Mucosa of rectum (tissue), 2 donors: ENCODE measurements around the gene RNF144A.

Experiments
- H3K27ac ChIP-seq, 2 donors: one replicate each; pipeline ENCODE4 v1.7.0; 2013; ENCODE audit warnings: inconsistent platforms in 2 of 2, low read depth in 2 of 2, low read length in 2 of 2
- H3K27me3 ChIP-seq, 2 donors: one replicate each; pipeline ENCODE4 v1.7.0; 2013; ENCODE audit warnings: low read length in 2 of 2; ENCODE audit not compliant: control insufficient read depth in 2 of 2, insufficient read depth in 2 of 2
- H3K36me3 ChIP-seq, 2 donors: one replicate each; pipeline ENCODE4 v1.7.0; 2013; ENCODE audit warnings: low read length in 2 of 2; ENCODE audit not compliant: control insufficient read depth in 2 of 2, insufficient read depth in 2 of 2
- H3K4me1 ChIP-seq, 2 donors: one replicate each; pipeline ENCODE4 v1.7.0; 2013; ENCODE audit warnings: low read length in 2 of 2, mild to moderate bottlenecking in 1 of 2; ENCODE audit not compliant: control insufficient read depth in 2 of 2, insufficient read depth in 2 of 2
- H3K4me3 ChIP-seq, 2 donors: one replicate each; pipeline ENCODE4 v1.7.0; 2013; ENCODE audit warnings: low read length in 2 of 2
- H3K9ac ChIP-seq, 2 donors: one replicate each; pipeline ENCODE4 v1.7.0; 2013; ENCODE audit warnings: low read length in 2 of 2, low read depth in 1 of 2, mild to moderate bottlenecking in 1 of 2
- H3K9me3 ChIP-seq, 2 donors: one replicate each; pipeline ENCODE4 v1.7.0; 2013; ENCODE audit warnings: low read length in 2 of 2; ENCODE audit not compliant: control insufficient read depth in 2 of 2
- donor health status: healthy.
- donor health status: Normal muscosa, but diverticular disease.

Gene RNF144A

DNA sequence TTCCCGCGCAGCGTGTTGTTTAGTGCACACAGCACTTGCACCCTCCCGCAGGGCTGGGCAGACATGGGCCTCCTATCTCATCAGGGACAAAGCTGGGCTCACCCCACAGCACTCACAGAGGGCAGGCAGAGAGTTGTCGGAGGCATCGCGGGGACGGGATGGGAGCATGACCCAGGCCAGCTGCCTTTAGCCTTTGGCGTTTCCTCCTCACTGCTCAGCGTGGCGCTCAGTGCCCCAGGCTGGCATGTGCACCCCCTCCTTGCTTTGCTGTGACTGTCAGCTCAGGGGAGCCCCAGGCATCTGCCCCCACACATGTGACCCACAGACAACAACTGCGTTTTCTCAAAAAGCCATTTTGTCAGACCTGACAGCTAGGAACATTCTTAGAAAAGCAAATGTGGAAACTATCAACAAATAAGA lies 101.1 kb downstream of the RNF144A start:
- Histone ChIP-seq H3K27me3 (no peaks in the 10 kb centered on the region), H3K9me3 (no peaks in the 10 kb centered on the region), H3K4me1 (no peaks in the 10 kb centered on the region), H3K9ac (no peak overlapping the region), H3K4me3 (no peak overlapping the region), H3K27ac (no peak overlapping the region), H3K36me3 (peaks cover 5 to 6% of the 10 kb centered on the region in 2 donors)

DNA sequence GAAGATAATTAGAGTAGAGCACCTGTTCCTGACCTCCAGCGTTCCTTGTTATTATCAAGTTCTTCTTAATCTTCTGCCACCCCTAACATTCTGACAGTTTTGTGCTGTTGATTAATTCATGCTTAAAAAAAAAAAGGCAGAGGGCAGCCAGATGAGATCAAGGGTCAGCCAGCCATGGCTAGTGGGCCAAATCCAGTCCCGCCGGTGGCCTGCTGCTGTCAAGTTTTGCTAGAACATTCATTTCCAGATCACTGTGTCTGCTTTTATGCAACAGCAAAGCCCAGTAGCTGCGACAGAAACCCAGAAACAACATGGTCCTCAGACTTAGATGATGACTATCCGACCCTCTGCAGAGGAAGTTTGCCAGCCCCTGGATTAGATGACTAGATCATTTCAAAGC lies 101.6 kb downstream of the RNF144A start:
- Histone ChIP-seq H3K27ac (no peak overlapping the region), H3K4me1 (no peaks in the 10 kb centered on the region), H3K9me3 (no peaks in the 10 kb centered on the region), H3K36me3 (peaks cover 5 to 6% of the 10 kb centered on the region in 2 donors), H3K27me3 (no peaks in the 10 kb centered on the region), H3K4me3 (no peak overlapping the region), H3K9ac (no peak overlapping the region)

DNA sequence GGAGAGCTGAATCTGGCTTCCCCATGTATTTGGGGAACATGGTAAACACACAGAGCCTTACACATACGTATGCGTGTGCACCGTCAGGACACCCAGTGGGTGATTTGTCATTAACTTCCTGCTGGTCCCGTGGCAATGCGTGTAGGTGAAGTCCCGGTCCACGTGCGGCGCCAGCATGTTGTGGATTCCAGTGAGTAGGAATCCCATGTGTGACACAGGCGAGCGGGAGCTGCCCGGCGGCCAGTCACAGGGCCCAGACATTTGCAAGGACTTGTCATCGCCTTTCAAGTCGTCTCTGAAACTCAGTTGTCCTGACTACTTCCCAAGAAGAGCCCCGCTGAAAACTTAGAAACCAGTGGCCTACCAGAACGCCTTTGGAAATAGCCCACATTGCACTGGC lies 102.0 kb downstream of the RNF144A start:
- H3K9me3 ChIP-seq: no peaks in the 10 kb centered on the region
- H3K27me3 ChIP-seq: no peaks in the 10 kb centered on the region
- no peak overlapping the region for H3K4me3 ChIP-seq
- H3K27ac ChIP-seq: no peak overlapping the region
- H3K9ac ChIP-seq: no peak overlapping the region
- peaks cover 5 to 6% of the 10 kb centered on the region in 2 donors for H3K36me3 ChIP-seq
- H3K4me1 ChIP-seq: no peaks in the 10 kb centered on the region

DNA sequence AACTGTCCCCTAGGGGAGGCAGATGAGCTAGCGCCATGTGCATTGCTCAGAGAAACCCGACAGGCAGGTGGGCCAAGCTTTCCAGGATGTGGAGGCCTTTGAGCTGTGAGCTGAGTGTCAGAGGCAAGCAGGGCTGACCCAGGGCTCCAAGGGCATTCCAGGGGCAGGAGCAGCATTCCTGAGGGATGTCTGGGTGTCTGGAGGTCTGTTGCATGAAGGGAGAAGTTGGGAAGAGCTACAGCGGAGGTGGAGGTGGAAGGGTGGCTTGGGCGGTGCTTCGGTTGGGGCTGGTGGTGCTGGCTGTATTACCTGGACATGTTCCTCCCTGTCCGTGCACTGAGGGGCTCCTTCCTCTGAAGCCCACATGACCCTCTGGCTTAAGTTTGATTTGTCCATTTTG lies 102.8 kb downstream of the RNF144A start:
- no peaks in the 10 kb centered on the region for H3K9me3 ChIP-seq
- H3K27me3 ChIP-seq: no peaks in the 10 kb centered on the region
- H3K9ac ChIP-seq: no peak overlapping the region
- H3K4me3 ChIP-seq: no peak overlapping the region
- no peaks in the 10 kb centered on the region for H3K4me1 ChIP-seq
- H3K36me3 ChIP-seq: peaks cover 5 to 11% of the 10 kb centered on the region in 2 donors
- no peak overlapping the region for H3K27ac ChIP-seq

DNA sequence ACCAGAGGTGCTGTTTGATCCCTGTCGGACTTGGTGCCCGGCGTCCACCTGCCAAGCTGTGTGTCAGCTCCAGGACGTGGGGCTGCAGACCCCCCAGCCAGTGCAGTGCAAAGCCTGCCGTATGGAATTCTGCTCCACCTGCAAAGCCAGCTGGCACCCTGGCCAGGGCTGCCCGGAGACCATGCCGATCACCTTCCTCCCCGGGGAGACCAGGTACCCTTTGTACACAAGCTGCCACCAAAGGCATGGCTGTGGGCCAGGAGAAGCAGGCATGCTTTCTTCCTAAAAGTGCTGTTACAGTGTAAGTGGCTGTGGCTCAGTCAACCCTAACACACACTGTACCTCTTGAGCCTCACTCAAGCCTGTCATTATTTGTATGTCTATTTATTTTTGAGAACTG lies 103.3 kb downstream of the RNF144A start:
- no peak overlapping the region for H3K27ac ChIP-seq
- peaks cover 5 to 11% of the 10 kb centered on the region in 2 donors for H3K36me3 ChIP-seq
- no peaks in the 10 kb centered on the region for H3K27me3 ChIP-seq
- H3K9me3 ChIP-seq: no peaks in the 10 kb centered on the region
- H3K4me1 ChIP-seq: no peaks in the 10 kb centered on the region
- no peak overlapping the region for H3K4me3 ChIP-seq
- no peak overlapping the region for H3K9ac ChIP-seq

DNA sequence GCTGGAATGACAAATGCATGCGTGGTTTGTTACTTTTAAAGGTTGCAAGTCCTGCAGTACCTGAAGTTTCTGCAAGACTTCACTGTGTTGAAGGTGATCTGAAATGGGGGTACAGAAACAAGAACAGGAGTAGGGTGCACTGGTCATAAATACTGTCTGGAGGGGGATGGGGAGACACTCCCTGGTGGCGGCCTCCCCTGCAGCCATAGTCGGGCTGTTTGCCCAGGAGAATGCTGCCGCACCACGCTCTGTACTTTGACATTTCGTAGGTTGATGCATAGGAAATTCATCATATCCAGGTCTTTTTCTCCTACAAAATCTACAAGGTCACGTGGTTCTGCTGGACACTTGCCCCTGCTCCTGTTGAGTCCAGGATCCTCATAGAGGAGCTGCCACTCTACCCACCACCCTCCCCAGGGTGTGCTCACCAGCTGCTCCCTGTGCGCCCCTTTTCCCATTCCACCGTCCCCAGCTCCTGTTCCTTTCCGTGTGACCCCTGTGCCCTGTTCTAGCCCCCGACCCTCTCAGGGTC lies 103.8 kb downstream of the RNF144A start:
- H3K9ac ChIP-seq: no peak overlapping the region
- H3K36me3 ChIP-seq: peaks cover 5 to 11% of the 10 kb centered on the region in 2 donors
- no peaks in the 10 kb centered on the region for H3K27me3 ChIP-seq
- no peaks in the 10 kb centered on the region for H3K4me1 ChIP-seq
- H3K27ac ChIP-seq: no peak overlapping the region
- H3K4me3 ChIP-seq: no peak overlapping the region
- H3K9me3 ChIP-seq: no peaks in the 10 kb centered on the region

DNA sequence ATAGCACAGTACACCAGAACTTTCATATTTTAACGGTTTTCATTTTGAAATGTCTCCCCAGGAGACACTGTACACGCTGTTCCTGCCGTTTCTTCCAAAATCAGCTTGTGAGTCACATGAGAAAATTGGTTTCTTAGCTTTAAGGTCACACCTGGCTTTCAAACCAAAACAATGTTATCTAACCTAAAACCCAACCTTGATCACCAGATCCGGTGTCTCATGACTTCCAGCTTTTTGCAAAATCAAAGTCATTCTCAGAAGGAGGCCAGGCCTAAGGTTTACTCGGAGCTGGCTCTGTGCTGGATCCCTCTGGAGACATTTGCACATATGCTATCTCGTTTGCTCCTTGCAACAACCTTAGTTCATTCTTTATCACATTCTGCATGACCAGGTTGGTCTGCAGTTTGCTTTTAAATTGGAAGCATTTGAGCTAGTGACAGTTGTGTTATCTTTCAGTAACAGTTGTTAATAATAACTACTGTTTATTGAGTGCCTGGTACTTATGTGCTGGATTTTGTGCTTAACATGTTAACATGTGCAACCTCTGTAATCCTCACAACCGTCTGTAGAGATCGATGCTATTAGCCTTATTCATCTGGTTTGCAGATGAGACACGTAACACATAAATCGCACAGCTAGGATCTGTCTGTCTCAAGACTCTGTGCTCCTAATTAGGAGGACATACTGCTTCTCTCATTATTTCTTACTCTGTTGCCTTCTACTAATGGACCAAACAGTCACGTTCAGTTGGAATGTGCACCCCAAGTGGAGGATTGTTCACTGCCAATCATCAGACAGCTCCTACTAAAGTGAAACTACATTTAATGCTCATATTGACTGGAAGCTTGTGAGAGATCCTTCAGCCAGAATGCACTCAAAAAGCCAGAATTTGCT lies 105.5 kb downstream of the RNF144A start:
- no peak overlapping the region for H3K4me3 ChIP-seq
- H3K27ac ChIP-seq: no peak overlapping the region
- H3K27me3 ChIP-seq: no peaks in the 10 kb centered on the region
- H3K9me3 ChIP-seq: no peaks in the 10 kb centered on the region
- no peak overlapping the region for H3K9ac ChIP-seq
- peaks cover 5 to 11% of the 10 kb centered on the region in 2 donors for H3K36me3 ChIP-seq
- no peaks in the 10 kb centered on the region for H3K4me1 ChIP-seq

DNA sequence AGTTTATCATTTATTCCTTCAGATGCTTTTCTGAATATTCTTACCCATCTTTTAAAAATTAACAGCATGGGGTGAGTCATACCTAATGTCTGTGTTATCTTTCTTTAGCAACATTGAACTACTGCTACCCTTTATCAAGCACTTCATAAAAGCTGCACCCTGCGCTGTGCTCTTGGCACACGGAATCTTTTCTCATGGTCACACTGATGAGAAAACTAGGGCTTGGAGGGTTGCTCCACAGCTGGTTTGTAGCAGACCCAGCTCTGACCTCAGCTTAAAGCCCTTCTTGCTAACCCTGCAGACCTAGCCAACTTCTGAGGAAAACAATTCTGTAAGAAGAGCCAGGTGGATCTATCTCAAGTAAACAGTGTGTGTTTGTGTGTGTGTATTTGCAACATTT lies 106.3 kb downstream of the RNF144A start:
- Histone ChIP-seq H3K27me3 (no peaks in the 10 kb centered on the region), H3K4me1 (no peaks in the 10 kb centered on the region), H3K27ac (no peak overlapping the region), H3K9ac (no peak overlapping the region), H3K9me3 (no peaks in the 10 kb centered on the region), H3K4me3 (no peak overlapping the region), H3K36me3 (peaks cover 5 to 11% of the 10 kb centered on the region in 2 donors)

DNA sequence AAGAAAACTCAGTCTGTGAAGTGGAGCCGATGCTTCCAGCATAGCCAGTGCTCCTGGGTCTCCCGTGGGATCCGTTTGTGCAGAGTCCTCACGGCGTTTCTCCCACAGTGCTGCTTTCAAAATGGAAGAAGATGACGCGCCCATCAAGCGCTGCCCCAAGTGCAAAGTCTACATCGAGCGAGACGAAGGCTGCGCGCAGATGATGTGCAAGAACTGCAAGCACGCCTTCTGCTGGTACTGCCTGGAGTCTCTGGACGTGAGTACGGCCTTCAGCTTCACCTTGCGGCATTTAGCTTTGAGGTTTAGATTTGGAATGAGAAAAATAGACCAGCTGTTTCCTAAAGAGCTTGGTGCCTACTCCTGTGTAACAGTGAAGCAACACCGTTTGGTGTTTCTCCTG lies 107.0 kb downstream of the RNF144A start:
- Histone ChIP-seq H3K9ac (no peak overlapping the region), H3K9me3 (no peaks in the 10 kb centered on the region), H3K27me3 (no peaks in the 10 kb centered on the region), H3K4me1 (no peaks in the 10 kb centered on the region), H3K27ac (no peak overlapping the region), H3K36me3 (peaks cover 5 to 11% of the 10 kb centered on the region in 2 donors), H3K4me3 (no peak overlapping the region)

DNA sequence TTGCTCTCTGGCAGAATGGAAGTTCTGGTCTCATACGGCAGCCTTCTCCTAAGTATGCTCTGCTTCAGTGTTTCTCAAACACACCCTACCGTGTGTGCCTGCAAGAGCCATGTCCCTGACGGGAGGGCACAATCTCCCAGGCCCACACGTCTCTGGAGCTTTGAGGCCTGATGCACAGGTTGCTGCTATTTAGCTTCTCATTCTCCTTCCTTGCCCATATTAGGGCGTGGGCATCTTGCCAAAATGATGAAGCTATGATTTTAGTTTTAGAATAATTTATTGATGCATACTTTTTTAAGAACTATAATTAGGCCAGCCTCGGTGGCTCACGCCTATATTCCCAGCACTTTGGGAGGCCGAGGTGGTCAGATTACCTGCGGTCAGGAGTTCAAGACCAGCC lies 107.9 kb downstream of the RNF144A start:
- Histone ChIP-seq H3K27ac (no peak overlapping the region), H3K36me3 (peaks cover 5 to 13% of the 10 kb centered on the region in 2 donors), H3K4me1 (no peaks in the 10 kb centered on the region), H3K27me3 (no peaks in the 10 kb centered on the region), H3K9ac (no peak overlapping the region), H3K9me3 (no peaks in the 10 kb centered on the region), H3K4me3 (no peak overlapping the region)
